NCI-H1417 treated with DMSO at 0.1 percent for 48 hours (cell line): Measurements from ENCODE around the gene GRB2.
"Not testable (repeated sequence)": the region's sequence is repeated elsewhere in the genome, so short reads cannot be mapped to it uniquely, and the experiment has no call there.

Experiments
- DNase-seq: peaks from one replicate; lab custom pipeline; 2025; lab: John Stamatoyannopoulos, UW

Gene GRB2

DNA sequence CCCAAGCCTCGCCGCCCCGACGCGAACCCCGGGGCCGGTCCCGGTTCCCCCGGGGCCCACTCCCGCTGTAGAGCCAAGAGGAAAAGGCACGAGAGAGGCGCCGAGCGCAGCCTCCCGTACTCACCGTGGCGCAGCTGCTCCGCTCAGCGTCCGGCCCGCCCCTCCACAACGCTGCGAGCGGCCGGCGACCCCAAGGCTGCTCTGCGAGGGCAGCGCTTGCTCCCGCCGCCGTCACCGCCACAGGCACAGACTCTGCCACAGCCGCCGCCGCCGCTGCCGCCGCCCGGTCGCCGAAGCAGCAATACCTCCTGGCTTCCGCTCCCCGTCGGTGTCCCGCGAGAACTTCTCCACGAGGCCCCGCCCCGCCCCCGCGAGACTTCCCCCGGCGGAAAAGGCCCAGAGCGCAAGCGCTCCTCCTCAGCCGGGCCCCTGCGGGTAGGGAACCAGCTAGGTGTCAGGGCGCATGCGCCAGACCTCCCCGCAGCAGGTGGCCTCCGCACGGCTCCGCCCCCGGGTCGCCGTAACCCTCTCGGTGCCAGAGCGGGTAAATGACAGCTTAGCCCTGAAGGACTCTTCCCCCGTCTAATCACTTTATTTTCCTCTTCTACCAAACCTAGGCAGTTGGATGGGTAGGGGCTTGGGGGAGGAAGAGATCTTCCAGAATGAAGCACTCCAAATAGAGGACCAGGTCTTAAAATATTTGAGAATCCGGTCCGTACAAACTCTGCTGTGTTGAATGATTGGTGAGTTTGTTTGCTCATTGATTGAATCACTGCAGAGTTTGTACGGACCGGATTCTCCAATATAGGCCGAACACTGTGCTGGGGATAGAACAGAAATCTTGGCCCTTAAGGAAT is at the start of gene GRB2:
Gene GRB2, minus strand, starts transcription at position 314 of the 857 bp plus-strand sequence. CDS start 12,050 bp downstream, outside the sequence.
- peak; percentile 68 for DNase-seq

DNA sequence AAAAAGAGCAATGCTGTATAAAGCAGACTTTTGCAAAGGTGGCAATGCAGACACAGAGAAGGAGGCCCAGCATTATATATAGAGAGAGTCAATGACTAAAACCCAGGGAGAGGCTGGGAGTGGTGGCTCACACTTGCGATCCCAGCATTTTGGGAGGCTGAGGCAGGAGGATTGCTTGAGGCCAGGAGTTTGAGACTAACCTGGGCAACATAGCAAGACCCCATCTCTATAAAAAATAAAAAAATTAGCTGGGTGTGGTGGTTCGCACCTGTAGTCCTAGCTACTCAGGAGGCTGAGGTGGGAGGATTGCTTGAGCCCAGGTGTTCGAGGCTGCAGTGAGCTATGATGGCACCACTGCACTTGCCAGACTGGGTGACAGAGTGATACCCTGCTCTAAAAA is 49.2 kb upstream of the GRB2 start:
- not testable (repeated sequence) for DNase-seq

DNA sequence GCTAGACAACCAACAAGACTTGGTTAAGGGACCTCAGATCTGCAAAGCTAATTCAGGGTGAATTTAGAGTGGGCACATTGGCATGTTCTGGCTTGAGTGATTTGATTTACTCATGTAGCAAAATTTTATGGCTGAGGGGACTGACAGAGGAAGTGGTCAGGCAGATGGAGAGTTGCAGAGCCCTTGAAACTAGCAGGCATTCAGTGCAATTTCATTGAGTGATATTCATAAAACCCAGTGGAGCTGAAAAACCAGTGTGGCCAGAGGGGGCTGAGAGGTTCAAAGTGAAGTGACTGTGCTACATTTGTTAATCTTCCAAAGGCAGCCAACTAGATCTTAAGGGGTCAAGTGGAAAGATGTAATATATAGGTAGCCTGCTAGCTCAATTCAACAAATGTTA is 48.7 kb upstream of the GRB2 start:
- DNase-seq, result no peak

DNA sequence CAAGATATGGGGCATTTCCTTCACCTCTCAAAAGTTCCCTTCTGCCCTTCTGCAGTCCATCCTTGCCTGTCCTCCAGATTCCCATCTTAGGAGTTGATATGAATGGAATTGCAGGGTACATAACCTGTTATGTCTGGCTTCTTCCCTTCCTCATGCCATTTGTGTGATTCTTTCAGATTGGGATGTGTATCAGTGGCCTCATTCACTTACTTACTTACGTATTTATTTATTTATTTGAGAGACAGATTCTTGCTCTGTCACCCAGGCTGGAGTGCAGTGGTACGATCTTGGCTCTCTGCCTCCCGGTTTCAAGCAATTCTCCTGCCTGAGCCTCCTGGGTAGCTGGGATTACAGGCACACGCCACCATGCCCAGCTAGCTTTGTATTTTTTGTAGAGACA is 44.8 kb upstream of the GRB2 start:
- no peak for DNase-seq

DNA sequence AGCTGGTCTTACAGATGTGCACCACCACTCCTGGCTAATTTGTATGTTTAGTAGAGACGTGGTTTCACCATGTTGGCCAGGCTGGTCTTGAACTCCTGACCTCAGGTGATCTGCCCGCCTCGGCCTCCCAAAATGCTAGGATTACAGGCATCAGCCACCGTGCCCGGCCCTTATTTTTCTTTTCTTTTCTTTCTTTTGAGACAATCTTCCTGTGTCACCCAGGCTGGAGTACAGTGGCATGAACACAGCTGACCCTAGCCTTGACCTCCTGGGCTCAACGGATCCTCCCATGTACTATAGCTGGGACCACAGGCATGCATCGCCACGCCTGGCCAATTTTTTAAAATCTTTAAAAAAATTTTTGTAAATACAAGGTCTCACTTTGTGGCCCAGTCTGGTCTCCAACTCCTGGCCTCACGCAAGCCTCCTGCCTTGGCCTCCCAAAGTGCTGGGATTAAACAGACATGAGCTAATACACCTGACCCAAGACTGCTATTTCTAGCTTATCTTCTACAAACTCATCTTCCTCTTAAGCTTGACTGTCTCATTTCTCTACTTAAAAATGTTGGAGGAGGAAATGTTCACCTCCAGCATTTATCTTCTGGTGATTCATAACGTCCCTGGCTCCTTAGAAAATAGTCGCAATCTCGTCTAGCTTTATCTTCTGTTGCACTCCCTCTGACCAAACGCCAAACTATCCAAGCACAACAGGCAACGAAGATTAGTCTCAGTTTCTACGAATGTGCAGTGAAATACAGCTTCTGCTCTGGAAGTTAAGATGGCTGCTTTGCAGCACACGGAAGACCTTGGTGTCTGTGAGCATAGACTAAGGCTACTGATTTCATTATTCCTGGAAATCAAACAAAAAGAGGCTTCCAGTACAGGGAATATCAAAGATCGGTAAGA is 42.7 kb upstream of the GRB2 start:
- DNase-seq, result no peak

DNA sequence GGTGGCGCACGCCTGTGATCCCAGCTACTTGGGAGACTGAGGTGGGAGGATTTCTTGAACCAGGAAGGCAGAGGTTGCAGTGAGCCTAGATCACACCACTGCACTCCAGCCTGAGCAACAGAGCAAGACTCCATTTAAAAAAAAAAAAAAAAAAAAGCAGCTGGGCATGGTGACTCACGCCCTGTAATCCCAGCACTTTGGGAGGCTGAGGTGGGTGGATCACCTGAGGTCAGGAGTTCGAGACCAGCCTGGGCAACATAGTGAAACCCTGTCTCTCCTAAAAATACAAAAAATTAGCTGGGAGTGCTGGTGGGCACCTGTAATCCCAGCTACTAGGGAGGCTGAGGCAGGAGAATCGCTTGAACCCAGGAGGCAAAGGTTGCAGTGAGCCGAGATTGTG is 40.4 kb upstream of the GRB2 start:
- not testable (repeated sequence) for DNase-seq

DNA sequence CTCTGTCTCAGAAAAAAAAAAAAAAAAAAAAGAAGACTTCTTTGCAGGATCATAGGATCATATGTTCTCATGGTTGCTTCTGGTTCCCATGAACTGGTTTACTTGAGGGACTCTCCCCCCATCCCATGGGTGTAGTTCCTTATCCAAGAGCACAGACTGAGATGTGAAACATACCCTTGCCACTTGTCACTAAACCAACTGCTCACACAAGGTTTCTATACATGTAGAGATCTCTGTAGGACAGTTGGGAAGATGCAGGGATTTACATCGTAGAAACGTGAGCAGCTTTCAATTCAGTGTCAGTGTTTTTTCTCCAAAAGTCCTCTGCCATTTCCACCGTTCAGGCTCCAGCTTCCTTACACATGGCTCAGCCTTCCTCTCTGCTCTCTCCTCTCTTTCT is 39.8 kb upstream of the GRB2 start:
- no peak for DNase-seq

DNA sequence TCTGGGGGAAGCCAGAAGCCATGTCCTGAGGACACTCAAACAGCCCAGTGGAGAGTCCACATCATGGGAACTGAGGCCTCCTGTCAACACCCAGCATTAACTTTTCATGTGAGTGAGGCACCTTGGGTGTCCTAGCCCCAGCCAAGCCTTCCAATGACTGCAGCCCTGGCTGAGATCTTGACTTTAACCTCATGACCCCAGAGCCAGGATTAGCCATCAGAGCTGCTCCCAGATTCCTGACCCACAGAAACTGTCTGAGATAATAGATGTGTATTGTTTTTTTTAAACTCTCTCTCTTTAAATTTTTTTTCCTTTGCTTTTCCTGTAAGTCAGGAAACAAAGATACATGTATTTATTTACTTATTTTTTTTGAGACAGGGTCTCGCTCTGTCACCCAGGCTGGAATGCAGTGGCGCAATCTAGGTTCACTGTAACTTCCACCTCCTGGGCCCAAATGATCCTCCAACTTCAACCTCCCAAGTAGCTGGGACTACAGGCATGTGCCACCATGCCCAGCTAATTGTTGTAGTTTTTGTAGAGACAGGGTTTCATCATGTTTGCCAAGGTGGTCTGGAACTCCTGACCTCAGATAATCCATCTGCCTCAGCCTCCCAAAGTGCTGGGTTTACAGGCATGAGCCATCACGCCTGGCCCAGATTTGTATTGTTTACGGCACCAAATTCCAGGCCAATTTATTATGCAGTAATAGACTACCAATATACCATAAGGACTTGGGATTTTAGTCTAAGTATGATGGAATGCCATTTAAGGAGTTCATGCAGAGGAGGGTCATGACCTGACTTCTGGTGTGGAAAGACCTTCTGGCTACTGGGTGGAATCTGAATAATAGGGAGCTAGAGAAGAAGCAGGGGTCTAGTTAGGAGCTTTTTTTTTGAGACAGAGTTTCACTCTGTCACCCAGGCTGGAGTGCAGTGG is 37.0 kb upstream of the GRB2 start:
- DNase-seq, result no peak

DNA sequence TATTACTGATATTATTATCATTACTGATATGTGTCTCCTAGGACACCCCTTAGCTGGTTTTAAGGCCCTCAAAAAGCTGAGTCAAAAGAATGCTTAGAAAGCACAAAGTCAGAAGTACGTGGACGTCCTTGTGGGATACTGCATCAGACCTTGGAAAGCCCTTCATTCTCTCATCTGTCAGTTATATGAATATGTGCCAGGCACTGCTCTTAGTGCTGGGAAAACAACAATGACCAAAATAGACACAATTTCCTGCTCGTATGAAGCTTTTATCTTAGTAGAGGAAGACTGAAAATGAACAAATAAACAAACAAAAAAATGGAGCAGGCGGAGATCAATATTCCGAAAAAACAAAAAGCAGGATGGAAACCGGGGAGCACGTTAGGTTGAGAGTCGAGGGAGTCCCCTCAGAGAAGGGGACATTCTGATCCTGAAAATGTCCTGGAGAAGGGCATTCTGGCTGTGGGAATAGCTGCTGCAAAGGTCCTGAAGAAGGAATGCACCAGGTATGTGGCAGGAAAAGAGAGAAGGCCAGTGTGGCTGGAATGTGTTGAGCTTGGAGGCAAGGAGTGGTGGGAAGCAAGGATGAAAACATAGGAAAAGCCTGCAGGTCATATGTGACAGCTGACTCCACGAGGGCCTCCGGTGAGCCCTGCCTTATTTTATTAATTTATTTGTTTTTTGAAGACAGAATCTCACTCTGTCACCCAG is 35.4 kb upstream of the GRB2 start:
- DNase-seq, result no peak

DNA sequence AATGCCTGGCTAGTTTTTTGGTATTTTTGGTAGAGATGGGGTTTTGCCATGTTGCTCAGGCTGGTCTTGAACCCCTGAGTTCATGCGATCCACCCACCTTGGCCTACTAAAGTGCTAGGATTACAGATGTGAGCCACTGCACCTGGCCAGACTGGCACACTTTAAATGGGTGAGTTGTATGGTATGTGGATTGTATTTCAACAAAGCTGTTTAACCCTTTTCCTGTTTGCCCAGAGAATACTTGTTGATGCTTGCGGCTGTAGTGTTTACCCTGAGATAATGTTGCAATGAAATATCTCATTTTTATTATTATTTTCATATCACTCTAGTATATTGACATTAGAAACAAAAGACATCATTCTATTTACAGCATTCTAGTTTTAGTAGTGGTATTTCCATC is 33.8 kb upstream of the GRB2 start:
- no peak for DNase-seq

DNA sequence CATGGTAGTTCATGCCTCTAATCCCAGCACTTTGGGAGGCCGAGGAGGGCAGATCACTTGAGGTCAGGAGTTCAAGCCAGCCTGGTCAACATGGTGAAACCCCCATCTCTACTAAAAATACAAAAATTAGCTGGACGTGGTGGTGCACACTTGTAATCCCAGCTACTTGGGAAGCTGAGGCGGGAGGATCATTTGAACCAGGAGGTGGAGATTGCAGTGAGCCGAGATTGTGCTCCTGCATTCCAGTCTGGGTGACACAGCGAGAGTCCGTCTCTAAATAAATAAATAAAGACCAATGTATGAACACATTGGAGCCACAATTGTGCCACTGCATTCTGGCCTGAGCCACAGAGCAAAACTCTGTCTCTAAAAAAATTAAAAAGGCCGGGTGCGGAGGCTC is 31.9 kb upstream of the GRB2 start:
- DNase-seq, result not testable (repeated sequence)

DNA sequence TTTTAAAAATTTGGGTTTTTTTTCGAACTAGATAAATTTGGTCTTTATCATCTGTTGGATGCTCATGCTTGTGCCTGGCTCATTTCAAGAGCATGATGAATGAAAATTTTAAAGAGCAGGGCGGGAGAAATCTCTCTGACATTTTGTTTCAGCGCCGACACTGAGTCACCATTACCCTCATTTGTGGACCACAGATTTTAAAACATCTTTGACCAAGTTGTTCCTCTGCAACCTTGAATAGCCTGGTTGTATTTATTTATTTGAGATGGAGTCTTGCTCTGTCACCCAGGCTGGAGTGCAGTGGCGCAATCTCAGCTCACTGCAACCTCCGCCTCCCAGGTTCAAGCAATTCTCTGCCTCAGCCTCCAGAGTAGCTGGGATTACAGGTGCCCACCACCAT is 29.0 kb upstream of the GRB2 start:
- not testable (repeated sequence) for DNase-seq

DNA sequence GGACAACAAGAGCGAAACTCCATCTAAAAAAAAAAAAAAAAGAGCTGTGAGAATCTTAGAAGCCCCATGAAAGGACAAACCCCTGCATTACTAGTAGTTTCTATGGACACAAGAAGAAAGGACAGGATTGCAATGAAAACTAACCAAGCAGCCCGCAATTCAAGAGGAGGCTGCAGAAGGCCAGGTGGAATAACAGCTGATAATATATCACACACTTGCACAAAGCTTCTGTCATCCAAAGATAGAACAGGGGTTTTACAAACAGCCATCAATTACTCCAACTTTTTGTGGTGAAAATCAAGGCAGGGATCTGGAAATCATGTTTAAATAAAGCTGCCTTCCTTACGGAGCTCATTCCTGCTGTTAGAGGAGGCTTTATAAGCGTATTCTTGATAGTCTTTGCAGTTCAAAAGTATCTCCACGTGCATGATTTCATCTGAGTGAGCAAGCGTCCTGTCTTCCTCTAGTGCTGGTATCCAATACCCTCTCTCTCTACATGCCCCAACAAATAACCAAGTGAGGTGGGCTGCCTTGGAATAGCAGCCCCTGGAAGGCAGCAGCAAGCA is 27.8 kb upstream of the GRB2 start:
- DNase-seq, result no peak

DNA sequence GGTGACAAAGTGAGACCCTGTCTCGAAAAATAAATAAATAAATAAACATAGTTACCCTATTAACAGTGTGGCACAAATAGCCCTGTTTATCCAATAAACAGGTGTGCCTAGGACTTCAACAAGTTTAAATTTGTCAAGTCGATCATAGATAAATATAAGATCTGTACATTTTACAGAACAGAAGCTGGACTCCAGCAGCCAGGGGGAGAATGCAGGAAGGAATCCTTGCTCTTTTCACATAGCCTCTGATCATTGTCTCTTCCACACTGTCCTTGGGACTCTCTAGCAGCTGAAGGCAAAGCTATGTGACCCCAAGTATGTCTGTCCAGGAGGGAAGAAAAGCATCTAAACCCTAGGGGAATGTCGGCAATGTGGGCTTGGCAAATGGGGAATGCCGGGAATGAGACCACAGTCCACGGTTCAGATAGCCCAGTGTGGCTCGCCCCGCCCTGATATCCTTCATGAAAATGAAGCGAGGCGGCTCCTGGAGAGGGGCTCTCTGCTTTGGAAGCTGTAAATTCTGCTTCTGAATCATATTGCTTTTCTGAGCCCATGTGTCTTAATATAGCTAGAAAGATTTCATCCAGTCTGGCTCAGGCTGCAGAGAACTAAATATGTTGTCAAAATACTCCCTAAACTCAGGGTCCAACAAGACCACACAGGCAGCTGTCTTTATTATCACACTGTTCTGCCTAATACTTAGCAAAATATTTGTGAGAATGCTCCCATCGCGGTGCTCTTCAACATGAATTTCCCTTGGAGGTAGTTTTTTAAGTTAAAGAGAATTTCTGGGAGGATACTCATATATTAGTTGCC is 24.9 kb upstream of the GRB2 start:
- DNase-seq, result no peak

DNA sequence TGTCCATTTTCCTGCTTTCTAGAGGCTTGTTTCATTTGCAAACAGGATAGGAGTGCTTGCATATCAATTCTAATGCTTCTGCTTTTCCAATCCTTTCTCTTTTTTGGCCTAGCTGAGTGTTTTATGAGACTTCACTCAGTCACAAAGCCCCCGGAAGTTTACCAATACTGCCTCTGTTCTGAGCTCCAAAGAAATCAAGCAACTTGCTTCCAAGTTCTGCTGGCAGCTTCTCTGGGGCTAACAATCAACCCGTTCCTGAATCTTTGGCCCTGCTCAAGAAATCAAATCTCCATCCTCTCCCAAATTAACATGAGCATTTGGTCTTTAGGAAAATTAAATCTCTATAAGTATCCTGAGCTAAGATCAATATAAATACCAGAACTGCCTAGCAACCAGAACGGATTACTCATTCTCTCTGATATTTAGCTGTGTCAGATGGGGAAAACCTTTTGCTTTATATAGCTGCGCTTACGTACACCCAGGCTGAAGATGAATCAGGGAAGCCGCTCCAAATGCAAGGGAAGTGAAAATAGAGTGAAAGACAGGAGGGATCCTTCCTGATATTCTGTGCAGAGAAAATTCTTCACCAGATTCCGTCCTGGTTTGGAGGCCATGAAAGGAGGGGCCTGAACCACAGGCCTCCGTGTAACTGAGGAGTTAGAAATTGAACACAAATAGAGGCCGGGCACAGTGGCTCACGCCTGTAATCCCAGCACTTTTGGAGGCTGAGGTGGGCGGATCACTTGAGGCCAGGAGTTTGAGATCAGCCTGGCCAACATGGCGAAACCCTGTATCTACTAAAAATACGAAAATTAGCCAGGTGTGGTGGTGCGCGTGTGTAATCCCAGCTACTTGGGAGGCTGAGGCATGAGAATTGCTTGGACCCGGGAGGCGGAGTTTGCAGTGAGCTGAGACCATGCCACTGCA is 23.3 kb upstream of the GRB2 start:
- DNase-seq, result no peak

DNA sequence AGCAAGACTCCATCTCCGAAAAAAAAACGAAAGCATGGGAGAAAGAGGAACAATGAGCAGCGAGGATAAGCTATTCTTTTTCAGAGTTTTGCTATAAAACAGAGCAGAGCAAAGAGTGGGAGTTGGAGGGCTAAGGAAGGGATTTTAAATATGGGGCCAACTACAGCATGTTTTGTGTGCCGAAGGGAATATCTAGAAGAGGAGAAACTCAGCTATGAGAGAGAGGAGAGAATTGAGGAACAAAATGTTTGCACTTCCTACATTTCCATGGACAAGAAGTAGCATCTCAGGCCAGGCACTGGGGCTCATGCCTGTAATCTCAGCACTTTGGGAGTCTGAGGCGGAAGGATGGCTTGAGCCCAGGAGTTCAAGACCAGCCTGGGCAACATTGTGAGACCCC is 13.1 kb upstream of the GRB2 start:
- DNase-seq, result no peak

DNA sequence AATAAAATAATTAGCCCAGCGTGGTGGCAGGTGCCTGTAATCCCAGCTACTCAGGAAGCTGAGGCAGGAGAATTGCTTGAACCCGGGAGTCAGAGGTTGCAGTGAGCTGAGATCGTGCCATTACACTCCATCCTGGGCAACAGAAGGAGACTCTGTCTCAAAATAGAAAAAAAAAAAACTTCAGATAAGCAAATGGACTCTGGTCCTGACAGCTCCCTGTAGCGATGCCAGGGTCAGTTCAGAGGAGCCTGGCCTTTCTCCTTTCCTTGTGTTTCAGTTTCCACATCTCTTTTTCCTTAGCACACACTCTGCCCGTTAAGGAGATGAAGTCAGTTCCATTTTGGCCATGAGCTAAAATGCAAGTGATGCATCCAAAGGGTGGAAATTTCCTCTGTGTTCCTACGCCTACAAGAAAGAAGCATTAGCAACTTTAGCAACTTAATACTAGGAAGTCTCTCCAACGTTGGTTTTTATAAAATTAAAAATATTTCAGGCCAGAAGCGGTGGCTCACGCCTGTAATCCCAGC is 11.6 kb upstream of the GRB2 start:
- DNase-seq, result no peak

DNA sequence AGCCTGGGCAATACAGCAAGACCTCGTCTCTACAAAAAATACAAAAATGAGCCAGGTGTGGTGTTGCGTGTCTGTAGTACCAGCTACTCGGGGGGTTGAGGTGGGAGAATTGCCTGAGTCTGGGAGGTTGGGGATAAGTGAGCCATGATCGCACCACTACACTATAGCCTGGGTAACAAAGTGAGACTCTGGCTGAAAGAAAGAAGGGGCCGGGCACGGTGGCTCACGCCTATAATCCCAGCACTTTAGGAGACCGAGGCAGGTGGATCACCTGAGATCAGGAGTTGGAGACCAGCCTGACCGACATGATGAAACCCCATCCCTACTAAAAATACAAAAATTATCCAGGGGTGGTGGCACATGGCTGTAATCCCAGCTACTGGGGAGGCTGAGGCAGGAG is 10.5 kb upstream of the GRB2 start:
- no peak for DNase-seq

DNA sequence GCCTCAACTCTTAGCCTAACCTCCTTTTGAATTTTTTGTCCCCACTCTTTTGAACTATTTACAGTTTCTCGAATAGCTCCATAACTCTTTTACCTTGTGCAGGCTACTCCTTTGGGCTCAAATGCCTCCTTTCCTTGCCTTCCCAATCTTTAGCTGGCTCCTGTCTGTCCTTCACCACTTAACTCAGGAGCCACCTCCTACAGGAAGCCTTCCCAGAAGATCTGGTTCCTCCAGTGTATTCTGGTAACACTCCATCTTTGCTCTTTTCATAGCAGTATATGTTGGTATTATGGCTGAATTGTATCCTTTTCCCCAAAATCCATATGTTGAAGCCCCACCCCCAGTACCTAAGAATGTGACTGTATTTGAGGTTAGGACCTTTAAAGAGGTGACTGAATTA is 9.0 kb upstream of the GRB2 start:
- DNase-seq, result no peak
